OCI-LY7 (cell line): ENCODE measurements around the gene EPAS1.

Experiments used
- CTCF ChIP-seq: fragments of 200-600 bp; sonication (generic); conservative IDR thresholded peaks from 2 replicates; pipeline ENCODE4 v1.5.1; 2014; ENCODE audit warnings: mild to moderate bottlenecking, antibody characterized with exemption, low read length, moderate library complexity, mixed read lengths
- EZH2phosphoT487 ChIP-seq: fragments of 200-600 bp; sonication (generic); IDR thresholded peaks from 2 replicates; pipeline ENCODE4 v1.6.1; 2018; ENCODE audit warnings: low read depth, borderline replicate concordance, mild to moderate bottlenecking, mixed run types, antibody characterized with exemption, low read length, moderate library complexity, mixed read lengths

- TF ChIP-seq CTCF (no peak), EZH2phosphoT487 (0 out of 2 replicates have a peak, but pooled peaks have one; percentile 33)
Observed at GRCh38 chr2:46297546-46298271, 502 bp downstream of the EPAS1 start.
